Measurements from ENCODE around the gene CLIP2. TPM values are rescaled to one million over a fixed set of nuclear protein-coding genes. Genes with fewer than 3 reads are reported as not detected.
"Not testable (repeated sequence)": the region's sequence is repeated elsewhere in the genome, so short reads cannot be mapped to it uniquely, and the experiment has no call there.

The CLIP2 gene
- total and polyA plus RNA-seq, 7 donors: 20.7 to 56.4 (median 23.4) TPM

- intact Hi-C loops (cut with DNase I): loop anchor here (1.0 to 5.0 kb wide), 2 partner anchors 194 to 333 kb away; no protein-coding TSS in a partner anchor
- TF ChIP-seq POLR2AphosphoS5 (IDR thresholded peaks at IDR 0.05) (no peak), POLR2A (IDR thresholded peaks at IDR 0.05) (no peak), EP300 (IDR thresholded peaks at IDR 0.05) (no peak), CTCF (IDR thresholded peaks at IDR 0.05) (no peak)
- peaks cover 0 to 68% (median 20%) of the 10 kb centered on the region in 4 donors for H3K36me3 ChIP-seq
- peak; percentile 63 for DNase-seq
- H3K9me3 ChIP-seq: no peaks in the 10 kb centered on the region
- no peak overlapping the region for H3K4me3 ChIP-seq
- WGBS, 2 donors: 86 to 91% methylated on average over 22 of the region's 22 CpGs
- no peaks in the 10 kb centered on the region for H3K4me1 ChIP-seq
- H3K27ac ChIP-seq: no peak overlapping the region
- H3K27me3 ChIP-seq: no peaks in the 10 kb centered on the region
Measured at GRCh38 chr7:74400420-74401136, 111.4 kb downstream of the CLIP2 start.

- H3K9me3 ChIP-seq: no peaks in the 10 kb centered on the region
- H3K27me3 ChIP-seq: no peaks in the 10 kb centered on the region
- H3K36me3 ChIP-seq: peaks cover 0 to 61% (median 19%) of the 10 kb centered on the region in 4 donors
- peak; percentile 83 for DNase-seq
- H3K27ac ChIP-seq: no peak overlapping the region
- TF ChIP-seq POLR2A (IDR thresholded peaks at IDR 0.05) (no peak), CTCF (IDR thresholded peaks at IDR 0.05) (peak; percentile 88 to 99 (median 90))
- 41 to 44% methylated on average over 14 of the region's 14 CpGs for WGBS, 2 donors
- H3K4me3 ChIP-seq: no peak overlapping the region
- intact Hi-C loops (cut with DNase I): loop anchor here (1.0 to 5.0 kb wide), 2 partner anchors 195 to 334 kb away; no protein-coding TSS in a partner anchor
- H3K4me1 ChIP-seq: no peaks in the 10 kb centered on the region
Measured at GRCh38 chr7:74401137-74401859, 112.1 kb downstream of the CLIP2 start.

- H3K27ac ChIP-seq, H3K9me3 ChIP-seq, H3K4me1 ChIP-seq, H3K27me3 ChIP-seq, H3K4me3 ChIP-seq: not testable (repeated sequence)
- peak; percentile 35 for DNase-seq
- intact Hi-C loops (cut with DNase I): loop anchor here (5.0 kb wide), 1 partner anchor 335 kb away; no protein-coding TSS in a partner anchor
- H3K36me3 ChIP-seq: peaks cover 0 to 49% (median 10%) of the 10 kb centered on the region in 4 donors
- 90 to 93% methylated on average over 3 of the region's 3 CpGs for WGBS, 2 donors
Measured at GRCh38 chr7:74402668-74403067, 113.5 kb downstream of the CLIP2 start.

- Histone ChIP-seq H3K4me3 (no peak overlapping the region), H3K36me3 (peaks cover 0 to 40% (median 8%) of the 10 kb centered on the region in 4 donors), H3K9me3 (no peaks in the 10 kb centered on the region), H3K27ac (no peak overlapping the region), H3K27me3 (no peaks in the 10 kb centered on the region), H3K4me1 (no peaks in the 10 kb centered on the region)
- DNase-seq: peak; percentile 57
- TF ChIP-seq CTCF (IDR thresholded peaks at IDR 0.05) (no peak), POLR2A (IDR thresholded peaks at IDR 0.05) (no peak)
- WGBS, 2 donors: 89% methylated on average over 30 of the region's 30 CpGs
- intact Hi-C loops (cut with DNase I): loop anchor here (5.0 kb wide), 1 partner anchor 336 kb away; no protein-coding TSS in a partner anchor
Measured at GRCh38 chr7:74403521-74404387, 114.5 kb downstream of the CLIP2 start.

GRCh38 chr7:74404388-74404700 is 115.1 kb downstream of the CLIP2 start:
- Histone ChIP-seq H3K27me3 (no peaks in the 10 kb centered on the region), H3K4me3 (no peak overlapping the region), H3K27ac (no peak overlapping the region), H3K9me3 (no peaks in the 10 kb centered on the region), H3K36me3 (peaks cover 0 to 39% (median 8%) of the 10 kb centered on the region in 4 donors), H3K4me1 (no peaks in the 10 kb centered on the region)
- TF ChIP-seq CTCF (IDR thresholded peaks at IDR 0.05) (no peak), POLR2AphosphoS5 (IDR thresholded peaks at IDR 0.05) (no peak), POLR2A (IDR thresholded peaks at IDR 0.05) (no peak), EP300 (IDR thresholded peaks at IDR 0.05) (no peak)
- DNase-seq: no peak
- 94 to 95% methylated on average over 8 of the region's 8 CpGs for WGBS, 2 donors
- intact Hi-C loops (cut with DNase I): loop anchor here (5.0 kb wide), 1 partner anchor 337 kb away; no protein-coding TSS in a partner anchor

All from sigmoid colon (tissue), 7 donors.